Duodenal mucosa (tissue), 2 donors: ENCODE data around the gene PISD.
A peak's percentile ranks its signal among the peaks of the same experiment; 100 is the strongest.
"Not testable (repeated sequence)": the region's sequence is repeated elsewhere in the genome, so short reads cannot be mapped to it uniquely, and the experiment has no call there.

ENCODE experiments used
- H3K27ac ChIP-seq: one replicate; pipeline ENCODE4 v1.7.0; 2013; ENCODE audit warnings: low read depth, low read length
- H3K27me3 ChIP-seq, 2 donors: one replicate each; pipeline ENCODE4 v1.7.0; 2013; ENCODE audit warnings: low read length in 2 of 2, control low read depth in 1 of 2; ENCODE audit not compliant: insufficient read depth in 2 of 2, control insufficient read depth in 1 of 2
- H3K36me3 ChIP-seq, 2 donors: one replicate each; pipeline ENCODE4 v1.7.0; 2013; ENCODE audit warnings: low read length in 2 of 2, control low read depth in 1 of 2; ENCODE audit not compliant: insufficient read depth in 2 of 2, control insufficient read depth in 1 of 2
- H3K4me1 ChIP-seq, 2 donors: one replicate each; pipeline ENCODE4 v1.7.0; 2013; ENCODE audit warnings: low read length in 2 of 2, control low read depth in 1 of 2; ENCODE audit not compliant: insufficient read depth in 2 of 2, control insufficient read depth in 1 of 2
- H3K4me3 ChIP-seq, 2 donors: one replicate each; pipeline ENCODE4 v1.7.0; 2013; ENCODE audit warnings: low read length in 2 of 2, low read depth in 1 of 2
- H3K9ac ChIP-seq, 2 donors: one replicate each; pipeline ENCODE4 v1.7.0; 2013; ENCODE audit warnings: low read length in 2 of 2, low read depth in 1 of 2
- H3K9me3 ChIP-seq, 2 donors: one replicate each; pipeline ENCODE4 v1.7.0; 2013; ENCODE audit warnings: low read length in 2 of 2, control low read depth in 1 of 2; ENCODE audit not compliant: control insufficient read depth in 1 of 2

PISD gene

DNA sequence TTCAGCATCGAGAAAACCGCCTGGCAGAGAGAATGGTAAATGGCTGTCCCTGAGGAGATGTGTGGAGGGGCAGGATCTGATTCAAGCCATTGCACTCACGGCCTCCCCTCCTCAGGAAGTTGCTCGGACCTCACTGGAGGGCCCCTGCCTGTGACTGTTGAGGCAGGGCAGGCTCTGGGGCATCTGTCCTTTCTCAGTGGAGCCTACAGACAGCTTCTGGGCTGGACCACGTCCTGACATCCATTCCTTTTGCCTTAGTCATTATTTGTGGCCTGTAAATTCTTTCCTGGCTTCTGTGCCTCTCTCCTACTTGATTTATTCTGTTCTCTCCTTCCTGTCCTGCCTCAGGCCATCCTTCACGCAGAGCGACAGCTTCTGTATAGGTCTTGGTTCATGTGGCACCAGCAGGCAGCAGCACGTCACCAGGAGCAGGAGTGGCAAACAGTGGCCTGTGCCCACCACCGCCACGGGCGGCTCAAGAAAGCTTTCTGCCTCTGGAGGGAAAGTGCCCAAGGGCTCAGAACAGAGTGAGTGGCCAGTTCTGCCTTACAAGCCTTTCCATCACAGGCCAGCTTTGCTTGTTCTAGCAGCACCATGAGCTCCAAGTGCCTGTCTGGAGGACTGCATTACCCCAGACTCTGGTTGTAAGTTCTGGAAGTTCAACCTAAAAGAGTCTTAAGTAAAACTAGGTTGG lies 59.6 kb downstream of the PISD start:
- H3K36me3 ChIP-seq, result peaks cover 8 to 20% of the 10 kb centered on the region in 2 donors
- H3K4me1 ChIP-seq, result peaks cover 15 to 17% of the 10 kb centered on the region in 2 donors
- no peak overlapping the region for H3K27ac ChIP-seq
- H3K9me3 ChIP-seq, result no peaks in the 10 kb centered on the region
- no peak overlapping the region for H3K9ac ChIP-seq
- H3K4me3 ChIP-seq, result no peak overlapping the region
- H3K27me3 ChIP-seq, result no peaks in the 10 kb centered on the region

DNA sequence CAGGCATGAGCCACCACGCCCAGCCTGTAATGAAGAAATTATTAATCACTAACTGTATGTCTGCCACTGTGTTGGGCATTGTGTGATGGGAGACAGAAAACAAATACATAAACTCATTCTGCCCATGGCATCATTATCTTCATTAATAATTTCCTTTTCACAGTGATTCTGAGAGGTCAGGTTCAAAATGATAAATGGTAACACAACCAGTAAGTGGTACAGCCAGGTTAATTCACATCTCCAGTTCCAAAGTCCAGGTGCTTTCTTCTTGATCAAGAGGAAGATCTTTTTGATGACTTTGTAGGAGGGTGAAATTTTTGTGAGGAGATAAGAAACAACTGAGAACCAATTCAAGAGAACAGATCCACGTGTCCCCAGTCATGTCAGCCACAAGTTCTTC lies 66.7 kb downstream of the PISD start:
- H3K4me1 ChIP-seq, result no peaks in the 10 kb centered on the region
- no peaks in the 10 kb centered on the region for H3K27me3 ChIP-seq
- H3K4me3 ChIP-seq, result no peak overlapping the region
- H3K9me3 ChIP-seq, result no peaks in the 10 kb centered on the region
- H3K9ac ChIP-seq, result no peak overlapping the region
- H3K27ac ChIP-seq, result no peak overlapping the region
- H3K36me3 ChIP-seq, result no peaks in the 10 kb centered on the region

DNA sequence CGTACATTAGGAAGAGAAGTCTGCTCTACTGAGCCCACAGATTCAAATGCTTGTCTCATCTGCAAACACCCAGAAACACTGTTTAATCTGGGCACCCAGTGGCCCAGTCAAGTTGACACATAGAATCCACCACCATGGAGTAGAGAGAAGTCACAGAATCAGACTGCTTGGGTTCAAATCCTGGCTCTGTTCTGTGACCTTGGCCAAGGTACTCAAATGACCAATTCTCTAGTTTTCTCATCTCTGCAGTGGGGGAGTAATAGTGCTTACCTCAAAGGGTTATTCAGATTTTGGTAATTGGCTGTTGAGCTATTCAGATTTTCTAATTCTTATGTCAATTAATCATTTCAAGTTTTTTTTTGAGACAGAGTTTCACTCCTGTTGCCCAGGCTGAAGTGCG lies 71.9 kb downstream of the PISD start:
- not testable (repeated sequence) for H3K4me3 ChIP-seq, H3K4me1 ChIP-seq, H3K9me3 ChIP-seq, H3K27me3 ChIP-seq, H3K27ac ChIP-seq, H3K9ac ChIP-seq
- peaks cover 0 to 28% of the 10 kb centered on the region in 2 donors for H3K36me3 ChIP-seq

DNA sequence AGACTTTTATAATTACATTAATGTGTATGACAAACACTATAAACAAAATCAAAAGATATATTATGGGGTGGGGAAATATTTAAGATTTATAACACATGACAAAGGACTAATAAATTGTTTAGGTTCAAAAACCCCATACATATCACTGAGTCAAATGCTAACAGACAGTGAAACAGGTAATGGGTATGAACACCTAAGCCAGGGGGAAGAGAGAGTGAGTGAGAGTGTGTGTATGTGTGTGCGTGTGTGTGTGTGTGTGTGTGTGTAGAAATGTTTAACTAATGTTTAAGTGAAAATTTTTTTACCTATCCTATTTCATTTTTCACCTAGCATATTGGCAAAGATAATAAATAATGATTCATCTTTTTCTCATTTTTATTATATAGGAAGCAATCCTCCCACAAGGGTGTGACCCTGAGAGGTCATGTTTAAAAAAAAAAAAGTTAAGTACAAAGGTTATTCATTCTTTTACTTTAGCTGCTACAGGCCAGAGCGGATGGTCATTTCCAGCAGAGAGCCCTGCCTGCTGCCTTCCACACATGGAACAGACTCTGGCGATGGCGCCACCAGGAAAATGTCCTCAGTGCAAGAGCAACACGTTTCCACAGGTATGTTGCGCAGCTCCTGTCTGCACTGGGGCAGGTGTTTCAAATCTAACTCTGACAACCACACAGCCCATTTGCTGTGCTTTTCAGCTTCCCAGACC lies 72.9 kb downstream of the PISD start:
- Histone ChIP-seq H3K36me3 (peaks cover 0 to 36% of the 10 kb centered on the region in 2 donors), H3K4me1 (no peaks in the 10 kb centered on the region), H3K27me3 (no peaks in the 10 kb centered on the region), H3K9me3 (no peaks in the 10 kb centered on the region), H3K9ac (no peak overlapping the region), H3K27ac (no peak overlapping the region), H3K4me3 (peak overlapping the region; percentile 30 to 45)

DNA sequence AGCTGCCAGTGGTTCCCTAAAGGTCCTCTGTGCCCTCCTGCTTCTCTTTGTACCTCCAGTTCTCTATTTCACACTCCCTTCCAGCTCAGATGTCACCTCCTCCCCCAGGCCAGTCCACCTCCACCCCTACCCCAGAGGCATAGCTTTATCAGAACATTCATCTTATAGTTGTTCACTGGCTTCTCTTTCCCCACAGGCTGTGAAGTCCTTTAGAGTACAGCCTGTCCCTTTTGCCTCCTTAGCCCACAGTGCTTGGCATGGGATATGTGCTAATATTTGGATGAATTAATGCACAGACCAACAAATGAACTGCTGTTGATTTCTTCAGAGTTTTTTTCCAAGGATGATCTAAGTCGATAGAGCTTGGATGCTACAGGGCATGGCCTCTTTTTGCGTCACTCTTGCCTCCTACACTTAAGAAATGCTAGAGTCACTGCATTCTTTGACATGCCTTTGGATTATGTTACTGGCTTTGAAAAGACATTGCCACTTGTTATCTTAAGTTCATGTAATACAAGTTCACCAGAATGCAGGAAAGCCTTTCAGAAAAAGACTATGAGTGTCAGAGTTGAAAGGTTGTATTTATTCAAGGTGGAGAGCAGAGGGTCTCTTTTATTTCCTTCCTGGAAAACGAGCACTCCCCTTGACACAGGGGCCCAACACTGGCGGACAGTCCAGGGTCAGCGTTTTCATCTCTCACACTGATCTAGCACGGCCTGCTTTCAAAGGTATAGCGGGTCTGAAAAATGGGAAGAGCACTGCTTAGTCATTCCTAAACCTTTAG lies 75.7 kb downstream of the PISD start:
- Histone ChIP-seq H3K27me3 (no peaks in the 10 kb centered on the region), H3K4me3 (no peak overlapping the region), H3K9ac (no peak overlapping the region), H3K27ac (no peak overlapping the region), H3K36me3 (peaks cover 0 to 40% of the 10 kb centered on the region in 2 donors), H3K9me3 (no peaks in the 10 kb centered on the region), H3K4me1 (no peaks in the 10 kb centered on the region)

DNA sequence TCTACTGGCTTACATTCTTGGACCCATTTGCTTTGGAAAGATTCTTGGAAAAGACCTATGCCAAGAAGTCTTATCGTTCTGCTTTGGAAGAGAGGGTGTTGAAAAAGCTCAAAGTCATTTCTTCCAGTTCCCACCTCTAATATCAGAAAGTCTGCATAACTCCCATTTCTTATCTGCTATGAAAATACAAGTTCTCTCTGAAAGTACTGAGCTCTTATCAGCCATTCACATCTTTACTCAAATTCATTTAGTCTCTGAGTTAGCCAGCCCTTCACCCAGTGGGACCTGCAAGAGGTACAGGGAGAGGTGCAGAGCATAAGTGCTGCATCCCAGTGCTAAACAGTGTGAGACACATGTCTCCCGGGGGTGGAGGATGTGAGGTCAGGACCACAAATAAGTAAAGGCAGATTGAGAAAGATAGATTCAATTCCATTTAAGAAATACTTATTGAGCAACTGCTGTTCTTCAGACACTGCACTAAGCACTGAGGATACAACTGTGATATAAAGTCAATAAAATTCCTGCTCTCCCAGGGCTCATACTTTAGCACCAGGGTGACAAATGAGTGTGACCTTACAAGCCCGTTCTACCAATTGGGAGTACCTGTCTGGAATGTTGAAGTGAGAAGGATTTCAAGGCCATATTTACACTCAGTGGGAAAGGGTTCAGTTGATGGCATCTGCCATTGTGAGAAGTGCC lies 76.7 kb downstream of the PISD start:
- Histone ChIP-seq H3K4me1 (no peaks in the 10 kb centered on the region), H3K36me3 (peaks cover 0 to 40% of the 10 kb centered on the region in 2 donors), H3K27me3 (no peaks in the 10 kb centered on the region), H3K27ac (no peak overlapping the region), H3K9ac (no peak overlapping the region), H3K4me3 (no peak overlapping the region), H3K9me3 (no peaks in the 10 kb centered on the region)

DNA sequence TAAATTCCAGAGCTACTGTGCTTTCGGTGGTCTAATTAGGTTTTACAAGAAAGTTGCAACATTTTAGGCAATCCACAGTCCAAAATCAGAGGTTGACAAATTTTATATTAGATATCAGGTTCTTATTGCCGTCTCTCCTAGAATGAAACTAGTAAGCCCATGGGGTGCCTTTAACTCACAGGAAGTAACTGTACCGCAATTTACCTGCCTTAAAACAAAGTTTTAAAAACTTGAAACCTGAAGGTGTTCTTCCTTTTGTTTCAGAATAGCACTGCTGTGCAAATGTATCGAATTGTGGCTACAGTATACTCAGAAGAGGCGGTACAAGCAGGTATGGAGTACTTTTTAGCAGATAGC lies 77.2 kb downstream of the PISD start:
- H3K27me3 ChIP-seq, result no peaks in the 10 kb centered on the region
- peaks cover 4 to 40% of the 10 kb centered on the region in 2 donors for H3K36me3 ChIP-seq
- no peak overlapping the region for H3K4me3 ChIP-seq
- no peaks in the 10 kb centered on the region for H3K4me1 ChIP-seq
- H3K27ac ChIP-seq, result no peak overlapping the region
- H3K9ac ChIP-seq, result no peak overlapping the region
- no peaks in the 10 kb centered on the region for H3K9me3 ChIP-seq

DNA sequence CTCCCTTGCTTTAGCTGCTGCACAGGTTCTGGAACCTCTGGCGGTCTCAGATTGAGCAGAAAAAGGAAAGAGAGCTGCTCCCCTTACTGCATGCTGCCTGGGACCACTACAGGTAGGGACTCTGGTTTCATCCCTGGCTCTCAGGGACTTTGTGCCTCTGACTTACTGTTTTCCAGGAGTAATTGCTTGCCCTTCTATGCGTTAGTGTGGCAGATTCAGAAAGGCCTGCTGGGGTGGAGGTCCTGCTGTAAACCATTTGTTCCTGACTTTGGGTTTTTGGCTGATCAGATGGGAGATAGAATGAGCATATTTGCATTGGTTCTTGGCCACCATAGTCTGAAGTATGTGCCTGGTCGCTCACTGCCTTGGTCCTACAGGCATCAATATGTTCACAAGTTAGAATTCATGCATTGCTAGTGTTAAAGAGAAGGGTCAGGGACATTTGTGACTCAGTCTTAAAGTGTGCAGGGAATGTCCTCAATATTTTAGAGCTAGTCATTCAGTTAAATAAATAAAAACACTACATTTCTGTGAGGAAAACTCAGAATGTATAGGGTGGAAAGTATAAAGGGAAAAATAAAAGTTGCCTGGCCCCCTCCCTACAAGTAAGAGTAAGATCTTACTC lies 78.0 kb downstream of the PISD start:
- H3K9ac ChIP-seq, result no peak overlapping the region
- no peak overlapping the region for H3K4me3 ChIP-seq
- H3K4me1 ChIP-seq, result no peaks in the 10 kb centered on the region
- no peaks in the 10 kb centered on the region for H3K27me3 ChIP-seq
- H3K27ac ChIP-seq, result no peak overlapping the region
- H3K9me3 ChIP-seq, result no peaks in the 10 kb centered on the region
- H3K36me3 ChIP-seq, result peaks cover 4 to 40% of the 10 kb centered on the region in 2 donors

DNA sequence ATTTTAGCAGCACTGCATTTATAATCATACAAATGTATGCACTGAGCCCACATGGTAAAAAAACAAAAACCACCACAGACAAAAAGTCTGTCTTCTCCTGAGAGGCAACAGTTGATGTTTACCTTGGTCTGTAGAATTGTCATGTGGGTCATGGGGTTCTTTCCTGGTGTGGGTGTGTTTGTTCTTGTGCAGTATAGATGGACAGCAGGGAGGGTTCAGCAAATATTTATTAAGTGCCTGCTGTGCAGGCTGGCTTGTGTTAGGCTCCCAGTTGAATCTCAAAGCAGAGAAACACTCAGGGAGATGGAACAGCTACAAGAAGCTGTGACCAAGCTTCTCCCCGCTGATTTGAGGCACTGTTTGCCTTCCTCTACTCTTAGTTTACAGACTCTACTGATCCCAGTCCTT lies 82.2 kb downstream of the PISD start:
- no peak overlapping the region for H3K4me3 ChIP-seq
- H3K4me1 ChIP-seq, result no peaks in the 10 kb centered on the region
- H3K27me3 ChIP-seq, result no peaks in the 10 kb centered on the region
- H3K27ac ChIP-seq, result no peak overlapping the region
- H3K9ac ChIP-seq, result no peak overlapping the region
- H3K36me3 ChIP-seq, result peaks cover 4 to 29% of the 10 kb centered on the region in 2 donors
- H3K9me3 ChIP-seq, result no peaks in the 10 kb centered on the region
